ENCODE measurements around the gene WASHC1.
"Not testable (repeated sequence)": the region's sequence is repeated elsewhere in the genome, so short reads cannot be mapped to it uniquely, and the experiment has no call there.

Gene WASHC1

DNA sequence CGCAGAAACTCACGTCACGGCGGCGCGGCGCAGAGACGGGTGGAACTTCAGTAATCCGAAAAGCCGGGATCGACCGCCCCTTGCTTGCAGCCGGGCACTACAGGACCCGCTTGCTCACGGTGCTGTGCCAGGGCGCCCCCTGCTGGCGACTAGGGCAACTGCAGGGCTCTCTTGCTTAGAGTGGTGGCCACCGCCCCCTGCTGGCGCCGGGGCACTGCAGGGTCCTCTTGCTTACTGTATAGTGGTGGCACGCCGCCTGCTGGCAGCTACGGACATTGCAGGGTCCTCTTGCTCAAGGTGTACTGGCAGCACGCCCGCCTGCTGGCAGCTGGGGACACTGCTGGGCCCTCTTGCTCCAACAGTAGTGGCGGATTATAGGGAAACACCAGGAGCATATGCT lies 18.1 kb downstream of the WASHC1 start:
- DNase-seq = not testable (repeated sequence)

DNA sequence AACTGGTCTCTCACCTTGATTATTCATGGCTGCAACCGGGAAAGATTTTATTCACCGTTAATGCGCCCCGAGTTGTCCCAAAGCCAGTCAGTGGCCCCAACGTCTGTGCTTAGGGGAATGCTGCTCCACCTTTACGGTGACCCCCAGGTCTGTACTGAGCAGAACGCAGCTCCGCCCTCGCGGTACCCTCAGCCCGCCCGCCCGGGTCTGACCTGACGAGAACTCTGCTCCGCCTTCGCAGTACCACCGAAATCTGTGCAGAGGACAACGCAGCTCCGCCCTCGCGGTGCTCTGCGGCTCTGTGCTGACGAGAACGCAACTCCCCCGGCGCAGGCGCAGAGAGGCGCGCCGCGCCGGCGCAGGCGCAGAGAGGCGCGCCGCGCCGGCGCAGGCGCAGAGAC lies 18.6 kb downstream of the WASHC1 start:
- DNase-seq = not testable (repeated sequence)

DNA sequence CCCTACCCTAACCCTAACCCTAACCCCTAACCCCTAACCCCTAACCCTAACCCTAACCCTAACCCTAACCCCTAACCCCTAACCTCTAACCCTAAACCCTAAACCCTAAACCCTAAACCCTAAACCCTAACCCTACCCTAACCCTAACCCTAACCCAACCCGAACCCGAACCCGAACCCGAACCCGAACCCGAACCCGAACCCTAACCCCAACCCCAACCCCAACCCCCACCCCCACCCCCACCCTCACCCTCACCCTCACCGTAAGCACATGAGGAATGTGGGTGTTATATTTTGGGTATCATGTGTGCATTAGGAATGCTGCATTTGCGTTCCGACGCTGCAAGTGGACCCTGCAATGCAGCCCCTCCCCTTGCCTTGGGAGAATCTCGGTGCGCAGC lies 19.0 kb downstream of the WASHC1 start:
- DNase-seq = not testable (repeated sequence)

Measured in NCI-H1092 treated with DMSO at 0.1 percent for 48 hours (cell line).